A549 (cell line): ENCODE measurements around the gene PTPRD. TPM values are rescaled to one million over a fixed set of nuclear protein-coding genes. Genes with fewer than 3 reads are reported as not detected.

Source experiments
- ATAC-seq, 2 experiments: fragments of 200-7000 bp in 1 of 2; fragments of >200 bp in 1 of 2; cut with Nextera tagmentation in 1 of 2; cut with Tn5 transposase in 1 of 2; 3 replicates each; pipeline versions ENCODE4 v1.8.0 to v1.9.1; 2018 to 2020; ENCODE audit warnings: mild to moderate bottlenecking in 1 of 2, moderate library complexity in 1 of 2
- CTCF ChIA-PET: fragments of 300-600 bp; sonication (Branson Sonifier 250); formaldehyde crosslinking; extraction: SDS; loops from one replicate; lab custom pipeline; 2021; ENCODE audit warnings: antibody characterized with exemption, inconsistent platforms; lab: Yijun Ruan, JAX
- POLR2A ChIA-PET: fragments of 350-600 bp; formaldehyde crosslinking; extraction: SDS; loops from one replicate; lab custom pipeline; 2021; ENCODE audit warnings: antibody characterized with exemption, inconsistent platforms; lab: Yijun Ruan, JAX
- DNase-seq, 2 experiments: peaks; one replicate each; pipeline versions ENCODE4 v3.0.0 to v3.0.0-alpha.2; 2011 to 2016; ENCODE audit warnings: low read depth in 1 of 2, low spot score in 1 of 2
- FAIRE-seq: peaks from 2 replicates; lab custom pipeline; 2011; peaks lifted over from hg19 to GRCh38; lab: Jason Lieb, UNC
- H3K27ac ChIP-seq, 2 experiments: fragments of >200 bp; sonication (Bioruptor Twin); formaldehyde crosslinking; 3 replicates each; pipeline ENCODE4 v1.5.1; 2016 to 2017
- H3K4me1 ChIP-seq: fragments of >200 bp; sonication (Bioruptor Twin); formaldehyde crosslinking; 3 replicates; pipeline ENCODE4 v1.6.1; 2016
- H3K4me2 ChIP-seq: fragments of >200 bp; sonication (Bioruptor Twin); formaldehyde crosslinking; 3 replicates; pipeline ENCODE4 v1.6.1; 2016
- H3K4me3 ChIP-seq: fragments of >200 bp; sonication (Bioruptor Twin); formaldehyde crosslinking; 3 replicates; pipeline ENCODE4 v1.5.1; 2016
- H3K9me3 ChIP-seq: fragments of >200 bp; sonication (Bioruptor Twin); formaldehyde crosslinking; 3 replicates; pipeline ENCODE4 v1.6.1; 2016
- BCL3 ChIP-seq: fragments of >200 bp; sonication (Bioruptor Twin); formaldehyde crosslinking; IDR thresholded peaks from 3 replicates; pipeline ENCODE4 v1.6.1; 2016
- BHLHE40 ChIP-seq: IDR thresholded peaks from 2 replicates; pipeline ENCODE4 v1.6.1; 2012; ENCODE audit warnings: low read depth, low read length, inconsistent platforms
- CBX2 ChIP-seq: fragments of 200-600 bp; sonication (generic); IDR thresholded peaks from 2 replicates; pipeline ENCODE4 v1.6.1; 2016; ENCODE audit warnings: low read depth, mild to moderate bottlenecking, borderline replicate concordance
- CEBPB ChIP-seq, 2 experiments: fragments of >200 bp in 1 of 2; sonication (Bioruptor Twin) in 1 of 2; formaldehyde crosslinking in 1 of 2; IDR thresholded peaks; 2 replicates each; pipeline ENCODE4 v1.6.1; 2012 to 2016
- CHD2 ChIP-seq: fragments of 150-350 bp; IDR thresholded peaks from 2 replicates; pipeline ENCODE4 v1.6.1; 2014; ENCODE audit warnings: low read length; ENCODE audit not compliant: partially characterized antibody
- CHD4 ChIP-seq: fragments of 200-600 bp; sonication (generic); IDR thresholded peaks from 2 replicates; pipeline ENCODE4 v1.6.1; 2016; ENCODE audit warnings: antibody characterized with exemption, mild to moderate bottlenecking, borderline replicate concordance
- EHMT2 ChIP-seq: fragments of 200-600 bp; sonication (generic); IDR thresholded peaks from 2 replicates; pipeline ENCODE4 v1.6.1; 2016; ENCODE audit warnings: antibody characterized with exemption, low read depth, mild to moderate bottlenecking, moderate library complexity
- ESRRA ChIP-seq: fragments of 150-350 bp; IDR thresholded peaks from 2 replicates; pipeline ENCODE4 v1.6.1; 2014; ENCODE audit warnings: mild to moderate bottlenecking, low read length, borderline replicate concordance
- FOSB ChIP-seq: fragments of 250-450 bp; sonication (Bioruptor Pico); IDR thresholded peaks from 2 replicates; pipeline ENCODE4 v1.5.0; 2020; ENCODE audit warnings: mild to moderate bottlenecking, moderate library complexity
- FOXS1 ChIP-seq: fragments of 250-450 bp; sonication (Bioruptor Pico); IDR thresholded peaks from 2 replicates; pipeline ENCODE4 v1.5.0; 2020; ENCODE audit warnings: mild to moderate bottlenecking, moderate library complexity
- HDAC2 ChIP-seq: fragments of 200-600 bp; sonication (generic); IDR thresholded peaks from 2 replicates; pipeline ENCODE4 v1.6.1; 2016
- HEYL ChIP-seq: fragments of 250-450 bp; sonication (Bioruptor Pico); IDR thresholded peaks from 2 replicates; pipeline ENCODE4 v1.8.0; 2021; ENCODE audit warnings: mild to moderate bottlenecking, moderate library complexity
- HOXA7 ChIP-seq: fragments of 250-450 bp; sonication (Bioruptor Pico); IDR thresholded peaks from 2 replicates; pipeline ENCODE4 v1.5.0; 2020; ENCODE audit warnings: mild to moderate bottlenecking, moderate library complexity
- HOXB13 ChIP-seq: fragments of 250-450 bp; sonication (Bioruptor Pico); IDR thresholded peaks from 2 replicates; pipeline ENCODE4 v1.5.0; 2020; ENCODE audit warnings: low read depth, mild to moderate bottlenecking, moderate library complexity
- HOXB5 ChIP-seq: fragments of 250-450 bp; sonication (Bioruptor Pico); IDR thresholded peaks from 2 replicates; pipeline ENCODE4 v1.5.0; 2020; ENCODE audit warnings: mild to moderate bottlenecking, moderate library complexity
- JUN ChIP-seq, 2 experiments: fragments of >200 bp; sonication (Bioruptor Twin); formaldehyde crosslinking; IDR thresholded peaks; 2 replicates in 1 of 2; 3 replicates in 1 of 2; pipeline ENCODE4 v1.6.1; 2016 to 2017
- JUNB ChIP-seq: fragments of >200 bp; sonication (Bioruptor Twin); formaldehyde crosslinking; IDR thresholded peaks from 2 replicates; pipeline ENCODE4 v1.6.1; 2016
- KDM1A ChIP-seq: fragments of 200-600 bp; sonication (generic); IDR thresholded peaks from 2 replicates; pipeline ENCODE4 v1.6.1; 2016; ENCODE audit warnings: low read depth, mild to moderate bottlenecking
- KDM5A ChIP-seq: fragments of 200-600 bp; sonication (generic); IDR thresholded peaks from 2 replicates; pipeline ENCODE4 v1.6.1; 2016; ENCODE audit warnings: antibody characterized with exemption, mild to moderate bottlenecking
- MAX ChIP-seq: IDR thresholded peaks from 2 replicates; pipeline ENCODE4 v1.6.1; 2012
- MAZ ChIP-seq: fragments of 150-350 bp; IDR thresholded peaks from 2 replicates; pipeline ENCODE4 v1.6.1; 2014; ENCODE audit warnings: antibody characterized with exemption, low read depth, low read length, borderline replicate concordance
- NPAS2 ChIP-seq: fragments of 250-450 bp; sonication (Bioruptor Pico); IDR thresholded peaks from 2 replicates; pipeline ENCODE4 v1.8.0; 2022; ENCODE audit warnings: mild to moderate bottlenecking, moderate library complexity, borderline replicate concordance
- PBX3 ChIP-seq: IDR thresholded peaks from 2 replicates; pipeline ENCODE4 v1.6.1; 2012
- POLR2A ChIP-seq: IDR thresholded peaks from 2 replicates; pipeline ENCODE4 v1.6.1; 2012; ENCODE audit warnings: mild to moderate bottlenecking, low read length
- RAD21 ChIP-seq, 2 experiments: fragments of >200 bp in 1 of 2; sonication (Bioruptor Twin) in 1 of 2; formaldehyde crosslinking in 1 of 2; IDR thresholded peaks in 1 of 2; conservative IDR thresholded peaks in 1 of 2; 2 replicates in 1 of 2; 3 replicates in 1 of 2; pipeline ENCODE4 v1.6.1; 2012 to 2018; ENCODE audit warnings: inconsistent platforms in 1 of 2
- RFX5 ChIP-seq: fragments of 450-650 bp; IDR thresholded peaks from 2 replicates; pipeline ENCODE4 v1.7.1; 2014; ENCODE audit warnings: antibody characterized with exemption, mild to moderate bottlenecking, moderate library complexity
- RNF2 ChIP-seq: fragments of 200-600 bp; sonication (generic); IDR thresholded peaks from 2 replicates; pipeline ENCODE4 v1.6.1; 2016; ENCODE audit warnings: low read depth, mild to moderate bottlenecking, antibody characterized with exemption, moderate library complexity, borderline replicate concordance
- SREBF2 ChIP-seq: fragments of 450-650 bp; IDR thresholded peaks from 2 replicates; pipeline ENCODE4 v1.6.1; 2014; ENCODE audit warnings: mild to moderate bottlenecking, moderate library complexity
- TP53 ChIP-seq: fragments of 250-450 bp; sonication (Bioruptor Pico); IDR thresholded peaks from 2 replicates; pipeline ENCODE4 v1.5.0; 2021; ENCODE audit warnings: mild to moderate bottlenecking, moderate library complexity
- USF2 ChIP-seq: fragments of 450-650 bp; IDR thresholded peaks from 2 replicates; pipeline ENCODE4 v1.6.1; 2014; ENCODE audit warnings: antibody characterized with exemption
- ZC3H11A ChIP-seq: fragments of 450-650 bp; IDR thresholded peaks from 2 replicates; pipeline ENCODE4 v1.6.1; 2014; ENCODE audit warnings: antibody characterized with exemption, mild to moderate bottlenecking
- ZNF302 ChIP-seq: fragments of 250-450 bp; sonication (Bioruptor Pico); IDR thresholded peaks from 2 replicates; pipeline ENCODE4 v1.9.0; 2021; ENCODE audit warnings: inconsistent platforms, mild to moderate bottlenecking, moderate library complexity
- WGBS: methylation state at CpG from one replicate; pipeline ENCODE4 v1.1.6; 2017; ENCODE audit errors: missing lambda C conversion rate; 5-methylcytosine and 5-hydroxymethylcytosine counted together
- polyA plus RNA-seq, 4 experiments: library from polyadenylated mRNA; depleted of rRNA in 3 of 4; stranded (reverse); fragments of >200 nt; fragmentation: RNase III in 1 of 4; extraction: RNeasy Plus Mini Kit Qiagen cat#74134 plus additional on column Dnase treatment in 1 of 4; gene quantifications; 2 replicates in 3 of 4; 3 replicates in 1 of 4; pipeline ENCODE4 v1.2.3, GENCODE V29; 2011 to 2017

PTPRD gene
- polyA plus RNA-seq, 2 of the 4 experiments (the other 2 are of a cell fraction), result 0.39 to 1.3 TPM

- TF ChIP-seq ZNF302 (no peak), HDAC2 (no peak), FOXS1 (CRISPR knock-in tag) (no peak), CBX2 (no peak), KDM5A (no peak), CHD2 (no peak), POLR2A (no peak), FOSB (CRISPR knock-in tag) (no peak), HOXB5 (CRISPR knock-in tag) (no peak), HOXA7 (CRISPR knock-in tag) (no peak), CEBPB (IDR thresholded peaks at IDR 0.05) (no peak), ESRRA (no peak), KDM1A (no peak)
- 1% methylated on average over 4 of the region's 4 CpGs for WGBS
- ChIA-PET CTCF (no interaction called here), POLR2A (no interaction called here)
- DNase-seq, result no peak
- no peak for FAIRE-seq
- Histone ChIP-seq H3K4me3 (no peak overlapping the region), H3K27ac (no peak overlapping the region), H3K9me3 (no peaks in the 10 kb centered on the region), H3K4me2 (no peak overlapping the region), H3K4me1 (no peaks in the 10 kb centered on the region)
- ATAC-seq, result no peak
Measured at GRCh38 chr9:10255758-10256157, 357.0 kb downstream of the PTPRD start.

- POLR2A ChIA-PET, result no interaction called here
- FAIRE-seq (no peak), ATAC-seq (no peak), DNase-seq (no peak)
- TF ChIP-seq HDAC2, result no peak
- TF ChIP-seq EHMT2, result no peak
- TF ChIP-seq FOSB (CRISPR knock-in tag), result no peak
- TF ChIP-seq RAD21 (conservative IDR thresholded peaks at IDR 0.05 in 1 of 2, IDR thresholded peaks at IDR 0.05 in 1 of 2), result no peak
- no peak for TF ChIP-seq HOXB13
- TF ChIP-seq SREBF2, result no peak
- no peak for TF ChIP-seq TP53 (CRISPR knock-in tag)
- no peak for TF ChIP-seq ESRRA
- no peak for TF ChIP-seq USF2
- no peak overlapping the region for H3K27ac ChIP-seq
- H3K4me2 ChIP-seq, result no peak overlapping the region
- no peaks in the 10 kb centered on the region for H3K9me3 ChIP-seq
- 1% methylated on average over 3 of the region's 3 CpGs for WGBS
- H3K4me1 ChIP-seq, result no peaks in the 10 kb centered on the region
- CTCF ChIA-PET, result no interaction called here
- no peak overlapping the region for H3K4me3 ChIP-seq
Measured at GRCh38 chr9:10254338-10254737, 358.5 kb downstream of the PTPRD start.

GRCh38 chr9:10253341-10253740 lies 359.5 kb downstream of the PTPRD start:
- FAIRE-seq, result no peak
- ATAC-seq, result no peak
- CTCF ChIA-PET, result no interaction called here
- Histone ChIP-seq H3K4me2 (no peak overlapping the region), H3K4me1 (no peaks in the 10 kb centered on the region), H3K9me3 (no peaks in the 10 kb centered on the region), H3K4me3 (no peak overlapping the region), H3K27ac (no peak overlapping the region)
- no peak for DNase-seq
- POLR2A ChIA-PET, result no interaction called here
- 10% methylated on average over 4 of the region's 4 CpGs for WGBS
- TF ChIP-seq PBX3 (no peak), JUNB (no peak), MAZ (no peak), HOXA7 (CRISPR knock-in tag) (no peak), CHD4 (no peak), RNF2 (no peak), ZC3H11A (no peak), HEYL (CRISPR knock-in tag) (no peak), TP53 (CRISPR knock-in tag) (no peak), KDM5A (no peak), RFX5 (no peak), HOXB13 (no peak), JUN (IDR thresholded peaks at IDR 0.05) (no peak), BHLHE40 (no peak), BCL3 (no peak), MAX (no peak), NPAS2 (CRISPR knock-in tag) (no peak)
